K562 treated with DMSO at 1 percent for 4 hours (cell line): ENCODE measurements around the gene FOXO4. TPM values are rescaled to one million over a fixed set of nuclear protein-coding genes. Genes with fewer than 3 reads are reported as not detected.

Experiments used
- total RNA-seq: library from RNA; unstranded; fragments of 300-600 nt; gene quantifications from 2 replicates; pipeline ENCODE4 v1.2.3, GENCODE V29; 2022; ENCODE audit not compliant: insufficient read depth

The FOXO4 gene, protein sequence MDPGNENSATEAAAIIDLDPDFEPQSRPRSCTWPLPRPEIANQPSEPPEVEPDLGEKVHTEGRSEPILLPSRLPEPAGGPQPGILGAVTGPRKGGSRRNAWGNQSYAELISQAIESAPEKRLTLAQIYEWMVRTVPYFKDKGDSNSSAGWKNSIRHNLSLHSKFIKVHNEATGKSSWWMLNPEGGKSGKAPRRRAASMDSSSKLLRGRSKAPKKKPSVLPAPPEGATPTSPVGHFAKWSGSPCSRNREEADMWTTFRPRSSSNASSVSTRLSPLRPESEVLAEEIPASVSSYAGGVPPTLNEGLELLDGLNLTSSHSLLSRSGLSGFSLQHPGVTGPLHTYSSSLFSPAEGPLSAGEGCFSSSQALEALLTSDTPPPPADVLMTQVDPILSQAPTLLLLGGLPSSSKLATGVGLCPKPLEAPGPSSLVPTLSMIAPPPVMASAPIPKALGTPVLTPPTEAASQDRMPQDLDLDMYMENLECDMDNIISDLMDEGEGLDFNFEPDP
- 14.3 and 18.2 TPM in 2 replicates for total RNA-seq

DNA sequence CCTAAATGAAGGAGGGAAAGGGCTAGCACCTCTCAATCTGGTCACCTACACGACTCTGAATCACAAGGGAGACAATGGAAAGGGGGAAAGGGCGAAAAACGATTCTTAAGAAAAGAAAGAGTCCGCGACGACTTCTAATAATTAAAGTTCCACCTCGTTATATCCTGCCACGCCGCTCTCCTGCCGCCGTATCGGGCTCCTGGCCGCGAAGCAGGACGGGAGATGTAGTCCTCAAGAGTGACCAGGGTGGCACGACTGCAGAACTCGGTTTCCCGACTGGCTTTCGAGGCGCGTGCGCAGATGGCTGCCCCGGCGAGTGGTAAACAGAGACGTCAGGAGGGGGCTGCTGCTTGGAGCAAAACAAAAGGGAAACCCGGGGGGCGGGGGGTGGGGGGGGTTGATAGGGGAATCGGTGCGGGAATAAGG, at the start of gene FOXO4:
Gene FOXO4, plus strand, starts transcription at position 297 of the 426 bp plus-strand sequence. CDS start 678 bp downstream, outside the sequence.

DNA sequence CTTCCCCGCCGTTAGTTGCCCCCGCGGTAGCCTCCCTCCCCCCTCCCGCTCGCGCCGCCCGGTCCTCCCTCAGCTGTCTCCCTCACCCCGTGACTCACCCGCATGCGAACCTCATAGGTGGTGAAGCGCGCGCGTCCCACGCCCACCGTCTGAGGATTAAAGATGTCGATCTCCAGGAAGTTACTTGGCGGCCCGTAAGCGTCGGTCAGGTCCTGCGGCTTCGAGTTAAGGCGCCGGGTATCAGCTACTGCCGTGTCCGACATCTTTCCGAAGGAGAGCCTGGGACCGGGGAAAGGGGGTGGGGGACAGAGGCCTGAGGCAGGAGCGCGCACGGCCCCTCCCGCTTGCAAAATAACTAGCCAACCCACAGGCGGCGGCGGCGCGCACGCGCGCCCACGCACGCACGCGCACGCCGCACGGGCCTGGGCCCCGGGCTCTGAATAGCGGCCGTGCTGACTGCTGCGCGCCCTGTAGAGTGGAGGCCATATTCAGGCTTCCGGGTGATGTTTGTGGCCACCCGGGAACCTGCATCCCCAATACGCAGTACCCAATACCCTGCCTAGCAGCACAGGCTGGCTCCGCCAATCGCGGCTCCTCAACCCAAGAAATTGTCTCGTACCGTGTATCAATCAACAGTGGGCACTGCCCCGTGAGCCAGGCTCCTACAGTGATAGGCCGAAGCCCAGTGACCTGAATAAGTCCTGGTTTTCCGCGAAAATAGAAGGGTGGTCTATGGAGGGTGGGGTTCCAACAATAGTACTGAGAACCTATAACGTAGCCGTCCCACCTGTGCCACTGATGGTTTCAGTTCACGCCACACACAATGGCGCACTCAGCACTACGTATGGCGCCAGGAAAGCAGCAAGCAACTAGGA, 27.4 kb upstream of the FOXO4 start, which contains the start of gene SNX12:
Gene SNX12, minus strand, starts transcription at position 291 of the 875 bp plus-strand sequence. Its CDS starts 28 bp downstream, at position 263.

DNA sequence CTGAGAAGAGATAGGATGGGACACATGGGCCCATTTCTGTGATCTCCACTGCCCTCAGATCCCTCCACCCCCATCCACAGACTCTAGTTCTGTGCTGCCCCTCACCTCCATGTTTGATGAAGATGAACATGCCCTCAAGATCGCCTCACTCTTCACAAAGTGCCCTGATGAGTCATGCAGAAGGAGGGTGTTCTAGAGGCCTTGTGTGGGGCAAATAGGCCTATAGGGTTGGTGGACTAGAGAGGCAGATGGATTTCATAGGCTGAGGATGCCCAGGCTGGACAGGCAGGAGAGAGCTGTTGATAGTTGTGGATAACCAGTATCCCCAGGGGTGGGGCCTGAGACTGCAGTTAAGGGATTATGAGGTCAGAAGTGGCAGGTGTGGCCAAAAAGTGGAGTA, 10.8 kb downstream of the FOXO4 start, which contains the start of gene CXorf65:
Gene CXorf65, minus strand, starts transcription at position 314 of the 400 bp plus-strand sequence. Its CDS starts 184 bp downstream, at position 130.

DNA sequence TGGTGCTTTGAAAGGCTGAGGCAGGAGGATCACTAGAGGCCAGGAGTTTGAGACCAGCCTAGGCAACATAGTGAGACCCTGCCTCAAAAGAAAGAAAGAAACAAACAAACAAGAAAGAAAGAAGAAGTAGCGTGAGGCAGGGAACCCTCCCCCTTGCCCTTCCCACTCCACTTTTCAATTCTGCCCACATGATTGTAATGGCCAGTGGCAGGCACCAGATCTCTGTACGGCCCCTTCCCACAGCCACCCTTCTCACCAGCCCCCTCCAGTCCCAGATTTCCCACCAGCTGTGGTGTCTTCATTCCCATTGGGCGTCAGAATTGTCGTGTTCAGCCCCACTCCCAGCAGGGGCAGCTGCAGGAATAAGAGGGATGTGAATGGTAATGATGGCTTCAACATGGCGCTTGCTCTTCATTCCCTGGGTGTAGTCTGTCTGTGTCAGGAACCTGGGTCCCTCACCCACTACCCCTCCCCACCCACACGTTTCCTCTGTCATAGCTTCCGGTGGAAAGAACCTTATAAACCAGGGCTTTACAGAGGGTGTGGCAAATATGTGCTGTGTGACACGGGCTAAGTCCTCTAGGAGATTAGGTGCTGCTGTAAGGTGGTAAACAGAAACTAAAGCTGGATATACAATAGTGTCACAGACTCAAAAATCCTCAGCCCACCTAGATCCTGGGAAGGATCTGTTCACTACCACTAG, 15.6 kb downstream of the FOXO4 start, which contains the start of gene IL2RG:
Gene IL2RG, minus strand, starts transcription at position 437 of the 703 bp plus-strand sequence. Its CDS starts 38 bp downstream, at position 399.

DNA sequence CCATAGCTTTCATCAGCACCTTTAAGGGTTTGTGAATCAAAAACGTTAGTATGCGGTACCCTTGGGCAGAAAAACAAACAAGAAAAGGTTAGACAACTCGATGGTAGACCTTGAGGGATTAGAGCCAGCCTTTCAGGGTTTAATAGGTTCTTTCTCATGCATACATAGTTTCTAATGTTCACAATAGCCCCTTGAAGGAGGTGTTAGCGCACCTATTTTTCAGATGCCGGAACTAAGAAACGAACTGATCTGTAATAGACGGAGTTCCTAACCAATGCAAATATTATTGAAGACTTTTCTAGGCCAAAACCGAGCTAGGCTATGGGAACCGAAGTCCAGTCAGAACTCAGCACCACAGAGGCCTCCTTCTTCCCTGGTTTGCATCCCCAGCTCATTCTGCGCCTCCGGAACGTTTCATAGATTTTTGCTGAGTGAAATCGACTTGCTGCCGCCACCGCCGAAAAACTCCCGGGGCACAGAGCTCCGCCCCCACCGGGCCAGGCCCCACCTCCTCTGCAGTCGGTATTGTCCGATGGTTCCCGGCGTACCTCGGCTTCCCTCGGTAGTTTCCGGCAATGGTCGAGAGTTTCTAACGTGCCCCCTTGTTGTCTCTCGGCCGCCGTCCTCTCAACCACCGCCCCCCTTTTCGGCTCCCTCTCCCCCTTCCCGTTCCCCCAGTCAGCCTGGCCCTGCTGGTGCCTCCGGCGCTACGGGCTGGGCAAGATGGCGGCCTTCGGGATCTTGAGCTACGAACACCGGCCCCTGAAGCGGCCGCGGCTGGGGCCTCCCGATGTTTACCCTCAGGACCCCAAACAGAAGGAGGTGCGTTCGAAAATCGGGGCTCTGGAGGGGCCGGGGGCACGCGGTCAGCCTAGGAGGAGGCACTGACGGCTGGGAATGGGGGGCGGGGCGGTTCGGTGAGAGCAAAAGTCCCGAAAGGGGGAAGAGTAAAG, 22.7 kb downstream of the FOXO4 start, which contains the start of gene MED12:
Gene MED12, plus strand, starts transcription at position 565 of the 953 bp plus-strand sequence. Its CDS starts 159 bp downstream, at position 724.

DNA sequence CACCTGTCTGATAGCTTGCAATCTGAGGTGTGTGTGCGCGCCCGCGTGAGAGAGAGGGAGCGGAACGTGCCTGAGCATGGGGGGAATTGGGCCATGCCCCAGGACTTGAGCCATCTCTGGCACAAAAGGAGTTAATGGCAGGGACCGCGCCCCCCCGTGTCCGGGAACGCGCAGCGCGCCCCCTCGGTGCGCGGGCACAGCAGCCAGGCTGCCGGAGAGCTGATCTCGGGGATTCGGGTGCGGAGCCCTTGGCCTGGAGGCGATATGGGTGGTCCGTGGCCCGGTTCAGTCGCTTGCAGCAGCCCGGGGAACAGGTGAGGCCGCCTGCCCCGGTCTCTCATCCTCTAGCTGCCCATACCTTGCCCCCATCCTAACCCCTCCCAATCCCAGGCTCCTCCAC, 49.0 kb downstream of the FOXO4 start, which contains the start of gene NLGN3:
Gene NLGN3, plus strand, starts transcription at position 191 of the 400 bp plus-strand sequence. CDS start 2,909 bp downstream, outside the sequence.

Other genes with a start within 250 kb of the FOXO4 start
- gene TEX11, start 187.1 kb upstream of the FOXO4 start, total RNA-seq, result 0.39 and 1.2 TPM in 2 replicates
- gene SLC7A3, start 164.8 kb upstream of the FOXO4 start, total RNA-seq, result not detected in 2 replicates
- 27.2 and 28.0 TPM in 2 replicates for gene SNX12, start 27.5 kb upstream of the FOXO4 start, total RNA-seq
- gene CXorf65, start 10.9 kb downstream of the FOXO4 start, total RNA-seq, result not detected in 2 replicates
- gene IL2RG, start 15.7 kb downstream of the FOXO4 start, total RNA-seq, result 10.7 and 19.0 TPM in 2 replicates
- 37.0 and 37.2 TPM in 2 replicates for gene MED12, start 22.7 kb downstream of the FOXO4 start, total RNA-seq
- 1.6 and 1.8 TPM in 2 replicates for gene NLGN3, start 49.0 kb downstream of the FOXO4 start, total RNA-seq
- not detected in 2 replicates for gene GJB1, start 127.4 kb downstream of the FOXO4 start, total RNA-seq
- gene ZMYM3, start 158.3 kb downstream of the FOXO4 start, total RNA-seq, result 20.5 and 24.1 TPM in 2 replicates
- gene NONO, start 187.8 kb downstream of the FOXO4 start, total RNA-seq, result 317 and 347 TPM in 2 replicates
- 1.6 TPM in 2 replicates for gene ITGB1BP2, start 205.9 kb downstream of the FOXO4 start, total RNA-seq